Measurements from ENCODE around the gene YY2. TPM values are rescaled to one million over a fixed set of nuclear protein-coding genes. Genes with fewer than 3 reads are reported as not detected.
"Not testable (repeated sequence)": the region's sequence is repeated elsewhere in the genome, so short reads cannot be mapped to it uniquely, and the experiment has no call there.

The YY2 gene
- total RNA-seq, 1 donor from 2014 or later = 0.30 TPM

DNA sequence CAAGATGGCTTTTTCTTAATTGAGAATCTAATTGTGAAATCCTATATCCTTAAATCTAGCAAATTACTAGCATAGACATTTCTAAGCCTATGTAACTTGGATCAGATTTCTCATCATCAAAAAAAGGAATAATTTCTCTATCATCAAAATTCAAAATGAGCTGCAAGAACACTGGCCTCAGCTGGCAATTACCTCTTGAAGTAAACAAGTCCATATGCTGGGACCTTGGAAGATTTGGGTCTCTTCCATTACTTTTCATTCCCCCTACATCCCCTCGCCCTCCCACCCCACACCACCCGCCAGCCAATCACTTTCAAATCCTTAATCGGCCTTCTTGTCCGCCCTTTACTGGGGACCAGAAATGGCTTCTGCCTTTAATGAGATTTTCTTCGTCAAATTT, 39.7 kb upstream of the YY2 start:
- no peak for DNase-seq
- H3K27ac ChIP-seq (replicated peaks) = no peak overlapping the region
- H3K27me3 ChIP-seq (ENCODE audit: low read depth) = no peaks in the 10 kb centered on the region
- intact Hi-C loops (cut with micrococcal nuclease) = no loop called here
- no peak overlapping the region for H3K4me3 ChIP-seq
- H3K4me1 ChIP-seq = no peaks in the 10 kb centered on the region
- H3K36me3 ChIP-seq = no peaks in the 10 kb centered on the region
- no peaks in the 10 kb centered on the region for H3K9me3 ChIP-seq (replicated peaks)
- TF ChIP-seq, protein P1, sequence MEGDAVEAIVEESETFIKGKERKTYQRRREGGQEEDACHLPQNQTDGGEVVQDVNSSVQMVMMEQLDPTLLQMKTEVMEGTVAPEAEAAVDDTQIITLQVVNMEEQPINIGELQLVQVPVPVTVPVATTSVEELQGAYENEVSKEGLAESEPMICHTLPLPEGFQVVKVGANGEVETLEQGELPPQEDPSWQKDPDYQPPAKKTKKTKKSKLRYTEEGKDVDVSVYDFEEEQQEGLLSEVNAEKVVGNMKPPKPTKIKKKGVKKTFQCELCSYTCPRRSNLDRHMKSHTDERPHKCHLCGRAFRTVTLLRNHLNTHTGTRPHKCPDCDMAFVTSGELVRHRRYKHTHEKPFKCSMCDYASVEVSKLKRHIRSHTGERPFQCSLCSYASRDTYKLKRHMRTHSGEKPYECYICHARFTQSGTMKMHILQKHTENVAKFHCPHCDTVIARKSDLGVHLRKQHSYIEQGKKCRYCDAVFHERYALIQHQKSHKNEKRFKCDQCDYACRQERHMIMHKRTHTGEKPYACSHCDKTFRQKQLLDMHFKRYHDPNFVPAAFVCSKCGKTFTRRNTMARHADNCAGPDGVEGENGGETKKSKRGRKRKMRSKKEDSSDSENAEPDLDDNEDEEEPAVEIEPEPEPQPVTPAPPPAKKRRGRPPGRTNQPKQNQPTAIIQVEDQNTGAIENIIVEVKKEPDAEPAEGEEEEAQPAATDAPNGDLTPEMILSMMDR (IDR thresholded peaks at IDR 0.05; ENCODE audit: borderline replicate concordance) = no peak

DNA sequence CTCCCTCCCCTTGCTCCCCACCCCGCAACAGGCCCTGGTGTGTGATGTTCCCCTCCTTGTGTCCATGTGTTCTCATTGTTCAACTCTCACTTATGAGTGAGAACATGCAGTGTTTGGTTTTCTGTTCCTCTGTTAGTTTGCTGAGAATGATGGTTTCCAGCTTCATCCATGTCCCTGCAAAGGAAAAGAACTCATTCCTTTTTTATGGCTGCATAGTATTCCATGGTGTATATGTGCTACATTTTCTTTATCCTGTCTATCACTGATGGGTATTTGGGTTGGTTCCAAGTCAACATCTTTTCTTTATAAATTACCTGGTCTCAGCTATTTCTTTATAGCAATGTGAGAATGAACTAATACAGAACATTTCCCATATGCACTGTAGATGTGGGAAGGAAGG, 35.6 kb upstream of the YY2 start:
- H3K27me3 ChIP-seq (ENCODE audit: low read depth); H3K4me1 ChIP-seq; H3K9me3 ChIP-seq (replicated peaks); intact Hi-C loops (cut with micrococcal nuclease); H3K4me3 ChIP-seq; H3K36me3 ChIP-seq; DNase-seq; H3K27ac ChIP-seq (replicated peaks): not testable (repeated sequence)

DNA sequence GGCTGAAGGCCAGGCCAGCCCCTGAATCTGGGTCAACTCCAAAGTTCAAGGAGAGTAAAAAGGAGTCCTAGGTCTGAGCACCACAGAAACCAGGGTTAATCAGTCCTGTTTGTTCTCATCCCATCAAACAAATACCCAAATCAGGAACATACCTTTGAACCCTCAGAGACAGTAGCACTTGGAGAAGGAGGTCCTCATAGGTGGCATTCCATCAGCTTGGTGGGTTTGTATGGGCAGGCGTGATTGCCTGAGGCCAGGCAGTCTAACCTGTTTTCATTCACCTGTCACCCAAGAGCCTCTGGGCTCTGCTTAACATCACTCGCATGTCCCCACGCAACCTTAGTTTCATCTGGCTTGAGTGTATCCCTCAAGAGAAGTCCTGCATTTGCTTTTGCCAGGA, 33.9 kb upstream of the YY2 start:
- no peak for DNase-seq
- Histone ChIP-seq H3K4me3 (no peak overlapping the region), H3K27ac (replicated peaks) (no peak overlapping the region), H3K4me1 (no peaks in the 10 kb centered on the region), H3K36me3 (no peaks in the 10 kb centered on the region), H3K9me3 (replicated peaks) (no peaks in the 10 kb centered on the region), H3K27me3 (ENCODE audit: low read depth) (no peaks in the 10 kb centered on the region)
- TF ChIP-seq, protein P1 (IDR thresholded peaks at IDR 0.05; ENCODE audit: borderline replicate concordance) = no peak
- intact Hi-C loops (cut with micrococcal nuclease) = no loop called here

DNA sequence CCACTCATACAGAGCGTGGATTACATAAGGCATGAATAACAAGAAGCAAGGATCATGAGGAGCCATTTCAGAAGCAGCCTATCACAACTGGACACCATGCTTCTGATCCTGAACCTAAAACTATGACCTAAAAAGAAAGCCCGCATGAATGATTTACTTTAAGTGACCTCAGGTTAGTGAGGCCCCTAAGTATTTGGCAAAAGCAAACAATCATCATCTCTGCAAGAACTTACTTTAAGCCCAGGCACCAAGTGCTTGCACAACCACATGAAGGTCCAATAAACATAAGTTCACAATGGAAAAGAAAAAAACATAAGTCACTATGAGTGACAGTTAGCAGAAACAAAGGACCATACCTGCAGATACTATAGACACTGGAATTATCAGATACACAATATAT, 24.3 kb upstream of the YY2 start:
- intact Hi-C loops (cut with micrococcal nuclease) = loop anchor here (10.0 kb wide), 1 partner anchor 87 kb away; no protein-coding TSS in a partner anchor
- DNase-seq = no peak

DNA sequence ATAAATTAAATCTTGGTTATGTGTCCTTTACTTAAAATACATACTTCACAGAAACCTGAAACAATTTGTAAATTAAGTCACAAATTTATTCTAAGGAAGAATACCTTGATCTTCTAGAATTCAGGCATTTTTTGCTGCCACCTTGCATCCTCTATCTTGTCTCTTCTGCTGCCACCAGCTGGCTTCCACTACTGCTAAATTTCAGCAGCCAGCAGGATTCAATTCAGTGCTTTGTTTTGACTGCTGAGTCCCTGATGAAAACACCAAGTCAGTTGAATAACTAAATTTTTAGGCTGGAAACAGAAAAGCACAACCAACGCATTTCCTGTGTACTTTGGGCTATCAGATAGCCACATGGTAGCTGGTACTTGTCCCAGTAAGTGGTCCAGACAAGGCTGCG, 18.7 kb upstream of the YY2 start:
- TF ChIP-seq, protein P1 (IDR thresholded peaks at IDR 0.05; ENCODE audit: borderline replicate concordance) = no peak

More for the DNA sequence above, 24.3 kb upstream of the YY2 start:
- Histone ChIP-seq H3K4me3 (no peak overlapping the region), H3K4me1 (no peaks in the 10 kb centered on the region), H3K27ac (replicated peaks) (no peak overlapping the region), H3K9me3 (replicated peaks) (no peaks in the 10 kb centered on the region), H3K27me3 (ENCODE audit: low read depth) (no peaks in the 10 kb centered on the region), H3K36me3 (no peaks in the 10 kb centered on the region)
- TF ChIP-seq, protein P1 (IDR thresholded peaks at IDR 0.05; ENCODE audit: borderline replicate concordance) = no peak

DNA sequence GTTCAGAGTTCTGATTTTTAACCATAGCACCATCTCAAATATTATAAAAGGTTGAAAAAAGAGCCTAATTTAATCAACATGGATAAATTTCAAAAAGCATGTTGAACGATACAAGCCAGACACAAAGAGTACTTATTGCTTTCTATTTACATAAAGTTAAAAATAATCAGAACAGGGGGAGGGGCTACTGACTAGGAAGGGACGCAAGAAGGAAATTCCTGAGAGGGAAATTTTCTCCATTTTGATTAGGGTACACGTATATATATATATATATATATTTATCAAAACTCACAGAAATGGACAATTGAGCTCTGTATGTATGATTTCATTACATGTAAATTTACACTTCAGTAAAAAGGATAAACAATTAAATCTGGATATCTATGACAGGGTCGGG, 16.9 kb upstream of the YY2 start:
- Histone ChIP-seq H3K9me3 (replicated peaks) (no peaks in the 10 kb centered on the region), H3K27ac (replicated peaks) (peak overlapping the region; percentile 87), H3K4me1 (peaks cover 14% of the 10 kb centered on the region), H3K27me3 (ENCODE audit: low read depth) (no peaks in the 10 kb centered on the region), H3K4me3 (peak overlapping the region; percentile 80), H3K36me3 (no peaks in the 10 kb centered on the region)
- intact Hi-C loops (cut with micrococcal nuclease) = loop anchor here (10.0 kb wide), 1 partner anchor 94 kb away; no protein-coding TSS in a partner anchor
- TF ChIP-seq, protein P1 (IDR thresholded peaks at IDR 0.05; ENCODE audit: borderline replicate concordance) = no peak
- no peak for DNase-seq

More for the DNA sequence above, 18.7 kb upstream of the YY2 start:
- Histone ChIP-seq H3K9me3 (replicated peaks) (no peaks in the 10 kb centered on the region), H3K36me3 (no peaks in the 10 kb centered on the region), H3K27ac (replicated peaks) (no peak overlapping the region), H3K27me3 (ENCODE audit: low read depth) (no peaks in the 10 kb centered on the region), H3K4me3 (no peak overlapping the region), H3K4me1 (peaks cover 14% of the 10 kb centered on the region)
- no peak for DNase-seq
- intact Hi-C loops (cut with micrococcal nuclease) = loop anchor here (10.0 kb wide), 1 partner anchor 92 kb away; no protein-coding TSS in a partner anchor
